Central memory CD4-positive, alpha-beta T cell (primary cell): Measurements from ENCODE around the gene VTA1.
"Not testable (repeated sequence)": the region's sequence is repeated elsewhere in the genome, so short reads cannot be mapped to it uniquely, and the experiment has no call there.

Experiments used
- DNase-seq: peaks from one replicate; pipeline ENCODE4 v3.0.0; 2022
- total RNA-seq, 3 experiments: gene quantifications; one replicate each; lab custom pipeline; 2026; lab: John Stamatoyannopoulos, UW

The VTA1 gene, protein sequence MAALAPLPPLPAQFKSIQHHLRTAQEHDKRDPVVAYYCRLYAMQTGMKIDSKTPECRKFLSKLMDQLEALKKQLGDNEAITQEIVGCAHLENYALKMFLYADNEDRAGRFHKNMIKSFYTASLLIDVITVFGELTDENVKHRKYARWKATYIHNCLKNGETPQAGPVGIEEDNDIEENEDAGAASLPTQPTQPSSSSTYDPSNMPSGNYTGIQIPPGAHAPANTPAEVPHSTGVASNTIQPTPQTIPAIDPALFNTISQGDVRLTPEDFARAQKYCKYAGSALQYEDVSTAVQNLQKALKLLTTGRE
- 29.5 to 99.7 (median 59.3) reads per million in 3 experiments for total RNA-seq

DNA sequence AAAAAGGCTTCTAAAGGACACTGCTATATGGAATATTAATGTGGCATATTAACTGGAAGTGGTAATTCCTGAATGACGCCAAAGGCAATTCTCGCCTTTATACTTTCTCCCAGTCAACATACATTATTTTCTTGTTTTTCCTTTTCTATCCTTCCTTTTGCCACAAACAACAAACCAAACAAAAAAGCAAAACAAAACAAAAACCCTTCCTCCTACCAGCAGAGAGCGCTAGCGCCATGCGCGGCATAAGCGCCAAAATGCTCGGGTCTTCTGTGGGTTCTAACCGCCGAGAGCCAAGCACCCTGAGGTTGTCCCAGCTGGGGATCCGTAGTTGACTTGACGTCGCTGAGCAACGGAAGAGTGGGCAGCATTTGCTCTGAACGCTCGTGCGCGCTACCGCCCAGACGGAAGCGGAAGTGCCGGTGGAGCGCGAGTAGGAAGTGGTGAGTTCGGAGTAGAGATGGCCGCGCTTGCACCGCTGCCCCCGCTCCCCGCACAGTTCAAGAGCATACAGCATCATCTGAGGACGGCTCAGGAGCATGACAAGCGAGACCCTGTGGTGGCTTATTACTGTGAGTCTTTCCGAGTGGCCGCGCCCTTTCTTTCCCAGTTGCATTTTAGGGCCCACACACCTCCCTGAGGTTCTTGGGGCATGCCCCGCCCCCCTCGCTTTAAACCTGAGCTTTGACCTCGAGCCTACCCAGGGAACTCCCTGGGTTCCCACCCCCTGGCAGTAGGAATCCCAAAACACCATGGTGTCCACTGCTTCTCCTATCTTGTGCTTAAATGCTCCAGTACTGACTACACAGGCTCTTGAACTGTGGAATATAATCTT, at the start of gene VTA1, which contains the start of gene NMBR:
TSS of gene VTA1 (plus strand) at position 436 of the 835 bp plus-strand sequence. CDS start at position 461, 25 bp downstream.
TSS of gene NMBR (minus strand) at position 295 of the 835 bp plus-strand sequence. CDS start 58,464 bp downstream, outside the sequence.
- DNase-seq: peak; percentile 98

DNA sequence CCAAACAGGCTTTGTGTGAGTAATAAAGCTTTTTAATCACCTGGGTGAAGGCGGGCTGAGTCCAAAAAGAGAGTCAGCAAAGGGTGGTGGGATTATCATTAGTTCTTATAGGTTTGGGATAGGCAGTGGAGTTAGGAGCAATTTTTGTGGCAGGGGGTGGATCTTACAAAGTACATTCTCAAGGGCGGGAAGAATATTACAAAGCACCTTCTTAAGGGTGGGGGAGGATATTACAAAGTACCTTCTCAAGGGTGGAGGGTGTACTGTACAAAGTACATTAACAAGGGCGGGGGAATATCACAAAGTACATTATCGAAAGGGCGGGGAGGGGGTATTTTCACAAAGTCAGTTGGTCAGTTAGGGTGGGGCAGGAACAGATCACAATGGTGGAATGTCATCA, 42.2 kb upstream of the VTA1 start:
- not testable (repeated sequence) for DNase-seq

DNA sequence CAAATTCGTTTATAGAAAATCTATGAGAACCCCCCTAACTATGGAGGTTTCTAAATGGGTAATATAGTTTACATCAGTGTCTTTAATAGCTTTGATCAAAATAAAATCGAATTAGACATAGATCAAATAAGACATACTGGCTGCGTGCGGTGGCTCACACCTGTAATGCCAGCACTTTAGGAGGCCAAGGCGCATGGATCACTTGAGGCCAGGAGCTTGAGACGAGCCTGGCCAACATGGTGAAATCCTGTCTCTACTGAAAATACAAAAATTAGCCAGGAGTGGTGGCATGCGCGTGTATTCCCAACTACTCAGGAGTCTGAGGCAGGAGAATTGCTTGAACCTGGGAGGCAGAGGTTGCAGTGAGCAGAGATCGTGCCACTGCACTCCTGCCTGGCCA, 36.2 kb upstream of the VTA1 start:
- DNase-seq: not testable (repeated sequence)

DNA sequence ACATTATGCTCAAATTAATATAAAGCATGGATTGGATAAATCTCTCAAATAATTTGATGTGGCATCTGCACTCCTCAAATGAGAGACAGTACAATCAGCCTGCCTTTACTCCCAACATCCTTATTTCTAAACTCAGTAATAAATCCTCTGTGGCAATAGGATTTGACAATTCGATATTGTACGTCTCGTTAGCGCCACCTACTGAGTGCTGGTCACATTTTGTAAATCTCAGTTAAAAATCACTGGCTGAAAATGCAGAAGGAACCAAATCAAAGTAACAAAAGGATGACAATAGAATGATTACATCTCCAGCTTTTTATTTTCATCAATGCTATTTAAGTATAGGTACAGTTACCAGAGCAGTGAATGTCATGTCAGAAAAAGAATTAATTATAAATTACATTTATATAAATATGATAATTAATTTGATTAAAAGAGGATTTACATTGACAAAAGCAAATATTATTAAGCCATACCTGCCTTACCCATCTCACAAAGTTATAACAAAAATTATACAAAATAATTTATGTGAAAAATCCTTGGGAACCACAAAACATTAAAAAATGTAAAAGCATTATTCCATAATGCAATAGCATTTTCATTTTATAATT, 34.5 kb upstream of the VTA1 start:
- peak; percentile 46 for DNase-seq

DNA sequence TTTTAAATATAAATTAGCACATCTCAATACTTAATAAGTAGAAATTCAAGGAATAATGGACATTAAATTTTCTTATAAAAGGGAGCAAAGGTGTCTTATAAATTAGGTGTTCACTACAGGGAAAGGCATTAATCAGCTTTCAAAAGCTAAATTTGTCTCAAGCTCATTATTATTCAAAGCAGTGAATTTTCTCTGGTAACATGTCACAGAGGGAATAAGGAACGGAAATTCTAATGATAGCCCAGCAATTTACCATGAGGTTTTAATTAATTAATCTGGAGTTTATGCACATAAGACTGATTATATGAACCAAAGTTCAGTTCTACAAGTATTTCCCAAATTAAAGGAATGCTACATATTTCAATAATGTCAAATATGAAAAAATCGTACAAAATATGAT, 29.7 kb upstream of the VTA1 start:
- no peak for DNase-seq

DNA sequence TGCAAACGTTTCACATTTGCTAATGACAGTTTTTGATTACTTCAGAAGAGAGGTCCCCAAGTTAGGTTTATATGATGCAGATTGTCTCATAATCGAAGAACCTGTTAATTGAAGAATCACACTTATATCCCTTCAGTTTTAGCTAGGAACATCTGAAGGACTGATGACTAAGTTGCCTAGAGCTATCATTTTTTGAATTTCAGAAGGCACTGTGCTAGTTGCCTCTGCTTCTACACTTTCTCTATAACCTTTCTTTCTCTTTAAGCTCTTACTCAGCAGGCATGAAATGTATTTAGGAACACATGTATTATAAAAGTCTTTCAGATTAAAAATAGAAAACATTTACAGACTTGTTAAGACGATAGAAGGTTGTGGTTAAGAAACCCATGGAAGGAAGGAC, 28.7 kb upstream of the VTA1 start:
- DNase-seq: no peak

DNA sequence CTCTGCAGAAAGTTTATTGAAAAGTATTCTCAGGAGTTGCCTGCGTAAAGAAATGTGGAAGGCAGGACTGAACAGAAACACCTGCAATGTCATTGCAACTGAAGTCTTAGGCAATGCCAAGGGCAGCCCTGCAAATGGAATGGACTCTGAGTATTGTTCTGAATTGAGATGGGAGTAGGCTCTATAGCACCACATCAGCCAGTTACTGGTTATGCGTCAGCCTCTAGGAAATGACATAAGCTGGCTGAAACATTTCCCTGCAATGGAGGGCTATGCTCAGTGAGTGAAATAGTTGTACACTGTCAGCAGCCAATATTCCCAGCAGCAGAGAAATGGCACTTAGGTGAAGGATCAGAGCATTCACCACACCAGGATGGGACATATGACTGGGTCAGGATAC, 28.1 kb upstream of the VTA1 start:
- no peak for DNase-seq

DNA sequence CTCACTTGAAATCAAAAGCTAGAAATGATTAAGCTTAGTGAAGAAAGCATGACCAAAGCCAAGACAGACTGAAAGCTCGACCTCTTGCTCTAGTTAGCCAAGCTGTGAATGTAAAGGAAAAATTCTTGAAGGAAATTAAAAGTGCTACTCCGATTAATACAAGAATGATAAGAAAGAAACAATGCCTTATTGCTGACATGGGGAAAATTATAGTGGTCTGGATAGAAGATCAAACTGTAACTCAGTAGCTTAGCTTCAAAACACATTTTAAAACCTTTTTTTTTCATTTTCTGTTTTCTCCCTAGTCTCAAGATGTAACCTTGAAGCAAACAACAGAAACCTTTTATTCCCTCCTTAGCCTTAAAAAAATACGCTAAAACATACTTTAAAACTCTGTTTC, 25.7 kb upstream of the VTA1 start:
- DNase-seq: no peak

DNA sequence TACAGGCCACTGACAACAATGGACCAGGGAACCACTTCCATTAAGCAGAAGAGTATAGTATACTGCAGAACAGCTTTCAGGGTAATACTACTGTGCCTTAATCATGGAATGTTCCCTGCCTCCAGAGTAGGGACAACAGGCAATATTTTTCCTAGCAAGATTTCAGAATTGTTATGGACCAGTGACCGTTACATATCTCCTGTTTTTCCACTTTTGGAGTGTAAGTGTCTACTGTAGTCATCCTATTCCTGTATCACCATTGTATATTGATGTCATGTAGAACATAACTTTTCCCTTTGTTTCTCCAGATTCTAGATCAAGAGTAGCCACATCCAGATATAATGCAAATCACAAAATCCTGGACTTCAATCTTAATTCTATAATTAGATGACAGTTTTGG, 16.2 kb upstream of the VTA1 start:
- no peak for DNase-seq

DNA sequence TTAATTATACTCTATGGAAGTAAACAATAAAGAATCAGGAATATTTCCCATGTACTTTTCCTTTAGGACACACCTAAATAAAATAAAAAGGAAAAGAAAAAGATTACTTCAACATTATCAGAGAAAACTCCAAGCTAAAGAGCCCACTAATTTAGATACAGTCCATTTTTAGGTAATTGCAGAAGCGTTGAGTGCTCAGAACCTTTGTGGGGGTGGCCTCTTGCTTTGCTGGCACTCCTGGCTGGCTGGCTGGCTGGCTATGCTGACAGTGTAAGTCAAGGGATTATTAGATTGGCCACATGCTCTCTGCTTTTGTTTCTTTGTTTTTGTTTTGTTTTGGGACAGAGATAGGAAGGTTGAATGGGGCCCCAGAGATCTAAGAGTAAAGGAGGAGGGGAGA, 14.4 kb upstream of the VTA1 start, which contains the start of gene GJE1:
TSS of gene GJE1 (plus strand) at position 301 of the 400 bp plus-strand sequence. CDS start 234 bp downstream, outside the sequence.
- DNase-seq: no peak

DNA sequence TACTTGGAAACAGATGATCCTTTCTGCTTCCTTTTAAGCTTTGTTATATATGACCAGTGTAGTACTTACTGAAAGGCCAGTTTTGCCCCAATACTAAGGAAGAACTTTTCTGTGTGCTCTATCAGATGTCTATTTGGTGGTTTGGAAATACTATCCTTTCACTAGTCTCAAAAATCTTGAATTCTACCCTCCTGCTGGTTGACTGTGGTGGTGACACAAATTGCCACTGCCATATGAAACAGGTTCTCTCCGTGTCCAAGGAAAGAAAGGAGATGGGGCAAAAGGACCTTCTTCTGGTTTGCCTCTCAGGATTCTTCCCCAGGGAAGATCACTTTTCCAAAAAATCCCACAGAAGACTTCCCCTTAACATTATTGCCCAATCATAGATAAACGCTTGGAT, 8.2 kb upstream of the VTA1 start:
- DNase-seq: no peak

DNA sequence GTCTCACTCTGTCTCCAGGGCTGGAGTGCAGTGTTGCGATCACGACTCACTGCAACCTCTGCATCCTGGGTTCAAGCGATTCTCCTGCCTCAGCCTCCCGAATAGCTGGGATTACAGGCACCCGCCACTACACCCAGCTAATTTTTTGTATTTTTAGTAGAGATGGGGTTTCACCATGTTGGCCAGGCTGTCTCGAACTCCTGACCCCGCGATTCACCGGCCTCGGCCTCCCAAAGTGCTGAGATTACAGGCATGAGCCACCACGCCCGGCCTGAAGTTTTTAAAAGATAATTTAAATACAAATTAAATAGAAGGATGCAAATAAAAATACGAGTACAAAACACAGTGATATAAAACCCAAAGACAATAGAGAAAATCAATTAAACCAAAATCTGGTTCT, 5.5 kb upstream of the VTA1 start:
- not testable (repeated sequence) for DNase-seq

DNA sequence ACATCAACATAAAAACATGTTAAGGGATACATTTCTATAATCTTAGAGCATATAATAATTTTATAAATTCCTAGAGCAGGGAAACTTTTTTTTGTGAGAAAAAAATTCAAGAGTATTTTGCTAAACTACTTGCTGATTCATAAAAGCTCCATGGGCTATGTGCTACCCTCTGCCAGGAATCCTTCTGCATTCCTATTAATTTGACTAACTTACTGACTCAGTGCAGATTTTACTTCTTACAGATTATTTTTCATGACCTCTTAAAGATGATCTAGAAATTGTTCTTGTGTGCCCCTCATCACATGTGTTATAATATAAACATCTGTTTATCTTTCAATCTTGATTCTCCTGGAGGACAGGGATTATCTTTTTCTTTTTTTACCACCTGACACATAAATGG, 5.7 kb downstream of the VTA1 start:
- DNase-seq: no peak

DNA sequence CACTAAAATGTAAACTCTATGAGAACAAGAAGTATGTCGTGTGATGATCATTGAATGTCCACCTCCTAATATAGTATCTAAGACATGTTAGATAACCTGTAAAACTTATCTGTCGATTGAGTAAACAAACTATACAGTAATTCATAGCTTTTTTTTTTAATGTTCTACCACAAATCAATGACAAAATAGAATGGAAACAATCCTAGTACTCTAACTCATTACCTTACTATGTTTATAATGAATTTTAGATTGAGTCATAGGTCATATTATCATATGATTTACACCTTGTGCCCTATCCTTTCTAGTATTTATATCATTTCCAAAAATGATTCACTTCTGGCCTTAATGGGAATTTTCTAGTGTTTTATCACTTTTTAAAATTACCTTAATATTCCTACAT, 6.1 kb downstream of the VTA1 start:
- no peak for DNase-seq

DNA sequence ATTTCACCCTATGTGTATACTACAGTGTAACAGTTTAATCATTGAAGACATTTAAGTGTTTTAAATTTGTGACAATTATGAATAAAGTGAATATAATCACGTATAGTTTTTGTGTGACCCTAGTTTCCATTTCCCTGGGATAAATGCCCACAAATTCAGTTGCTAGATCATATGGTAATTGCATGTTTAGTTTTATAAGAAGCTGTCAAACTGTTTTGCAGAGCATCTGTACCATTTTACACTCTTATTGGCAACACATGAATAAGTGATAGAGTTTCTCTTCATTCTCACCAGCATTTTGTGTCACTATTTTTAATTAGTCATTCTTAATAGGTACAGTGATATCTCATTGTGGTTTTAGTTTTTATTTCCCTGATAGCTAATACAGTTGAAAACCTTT, 7.3 kb downstream of the VTA1 start:
- DNase-seq: no peak

DNA sequence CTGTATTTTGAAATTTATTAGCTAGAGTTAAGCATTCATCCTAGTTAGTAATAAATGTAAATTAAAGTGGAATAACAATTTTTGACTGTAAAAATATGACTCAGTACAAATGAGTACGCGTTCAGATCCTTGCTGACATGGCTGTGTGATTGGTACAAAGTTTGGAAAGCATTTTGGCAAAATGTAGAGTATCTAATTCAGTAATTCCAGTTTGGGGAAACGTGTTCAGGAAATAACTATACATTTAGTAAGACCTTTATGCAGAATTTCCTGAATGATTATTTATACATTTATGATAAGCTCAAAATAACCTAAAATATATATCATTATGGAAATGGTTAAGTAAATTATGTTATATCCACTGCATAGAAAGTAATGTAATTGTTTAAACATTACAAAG, 8.0 kb downstream of the VTA1 start:
- no peak for DNase-seq

DNA sequence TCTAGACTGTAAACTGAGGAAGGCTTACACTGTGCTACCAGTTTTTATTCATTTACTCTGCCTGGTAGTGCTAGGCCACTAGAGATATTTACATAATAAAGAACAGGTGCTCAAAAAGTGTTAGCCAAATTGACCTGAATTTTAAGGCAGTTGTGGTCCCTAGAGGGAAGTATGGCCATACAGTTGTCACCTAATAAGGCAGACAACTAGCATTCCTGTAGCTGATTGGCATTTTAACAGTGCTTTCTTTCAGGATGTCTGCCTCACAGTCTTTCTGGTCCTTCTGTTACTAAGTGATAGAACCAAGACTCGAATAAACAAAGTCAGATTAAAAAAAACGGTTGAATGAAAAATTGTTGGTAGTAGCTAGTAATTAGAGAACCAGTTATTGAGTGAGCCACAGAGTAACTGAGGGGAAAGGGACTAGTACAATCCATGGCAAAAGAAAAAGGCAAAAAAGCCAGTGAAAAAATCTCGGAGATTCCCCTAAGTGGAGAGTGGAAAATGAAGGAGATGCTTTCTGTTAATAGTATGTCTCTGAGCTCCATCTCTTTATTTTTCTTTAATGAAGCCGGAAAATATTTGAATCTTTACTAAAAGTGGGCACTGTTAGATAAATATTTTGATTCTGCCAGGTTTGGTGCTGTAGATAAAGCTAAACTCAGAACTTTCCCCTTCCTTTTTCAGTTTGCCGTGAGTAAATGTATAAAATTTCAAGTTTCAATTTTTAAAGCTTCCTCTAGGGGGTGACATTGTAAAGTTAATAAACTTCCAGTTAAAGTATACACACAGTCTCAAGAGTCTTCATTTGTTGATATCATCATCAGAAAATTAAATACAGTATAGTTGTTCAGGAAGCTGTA, 9.1 kb downstream of the VTA1 start:
- peak; percentile 18 for DNase-seq

DNA sequence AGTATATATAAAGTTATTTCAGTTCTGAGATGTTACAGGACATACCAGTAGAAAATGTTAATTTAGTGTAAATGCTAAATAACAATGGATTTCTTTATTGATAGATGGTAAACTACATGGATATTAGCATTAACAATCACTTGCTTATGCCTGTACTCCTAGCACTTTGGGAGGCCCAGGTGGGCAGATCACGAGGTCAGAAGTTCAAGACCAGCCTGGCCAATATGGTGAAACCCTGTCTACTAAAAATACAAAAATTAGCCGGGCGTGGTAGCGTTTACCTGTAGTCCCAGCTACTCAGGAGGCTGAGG, 9.7 kb downstream of the VTA1 start:
- DNase-seq: not testable (repeated sequence)

DNA sequence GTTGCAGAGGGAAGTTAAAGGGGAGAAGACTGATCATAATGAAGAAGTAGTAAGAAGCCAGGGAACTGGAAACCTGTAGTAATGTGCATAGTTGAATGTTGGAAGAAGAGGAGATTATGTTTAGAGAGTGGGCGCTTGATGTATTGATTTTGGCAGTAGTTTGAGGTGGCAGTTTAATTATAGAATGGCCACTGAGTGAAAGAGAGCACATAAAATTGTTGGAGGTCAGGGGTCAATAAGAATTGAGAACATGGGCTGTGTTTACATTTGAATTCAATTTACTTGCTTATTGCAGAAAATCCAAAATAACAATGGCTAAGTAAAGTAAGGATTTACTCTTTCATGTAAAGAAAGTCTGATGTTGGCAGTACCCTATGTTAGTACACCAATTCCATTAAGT, 15.7 kb downstream of the VTA1 start:
- DNase-seq: no peak

DNA sequence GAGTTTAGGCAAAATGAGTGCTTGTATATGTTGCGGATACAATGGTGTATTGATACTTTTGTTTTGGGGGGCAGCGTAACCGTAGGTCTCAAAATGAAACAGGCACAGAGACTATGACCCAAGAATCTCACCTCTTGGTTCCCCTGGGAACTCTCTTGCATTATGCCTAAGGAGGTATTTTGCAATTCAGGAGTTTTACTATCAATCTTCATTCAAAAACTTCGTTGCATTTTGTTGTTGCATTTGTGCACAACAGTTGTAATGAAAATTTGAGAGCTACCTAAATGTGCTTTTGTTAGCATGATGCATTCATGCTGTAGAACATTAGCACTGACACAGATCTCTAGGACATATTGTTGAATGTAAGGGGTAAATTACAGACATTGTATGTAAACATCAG, 18.2 kb downstream of the VTA1 start:
- no peak for DNase-seq

DNA sequence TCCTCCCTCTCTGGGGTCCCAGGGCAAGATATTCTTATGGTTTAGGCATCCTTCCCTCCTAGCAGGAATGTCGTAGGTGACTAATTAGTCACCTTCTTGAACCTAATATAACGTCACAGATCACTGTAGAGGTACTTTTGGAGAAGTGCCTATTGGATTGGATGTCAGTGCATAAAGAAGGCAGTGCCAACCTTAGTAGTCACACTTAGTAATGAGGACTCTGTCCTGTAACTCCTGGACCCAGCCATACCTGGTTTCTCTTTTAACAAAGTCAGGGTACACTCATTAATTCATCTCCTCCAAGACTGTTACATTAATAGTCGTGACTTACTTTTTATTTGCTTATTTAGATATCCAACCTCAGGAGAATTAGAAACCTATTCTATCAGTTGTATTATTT, 20.0 kb downstream of the VTA1 start:
- DNase-seq: no peak

DNA sequence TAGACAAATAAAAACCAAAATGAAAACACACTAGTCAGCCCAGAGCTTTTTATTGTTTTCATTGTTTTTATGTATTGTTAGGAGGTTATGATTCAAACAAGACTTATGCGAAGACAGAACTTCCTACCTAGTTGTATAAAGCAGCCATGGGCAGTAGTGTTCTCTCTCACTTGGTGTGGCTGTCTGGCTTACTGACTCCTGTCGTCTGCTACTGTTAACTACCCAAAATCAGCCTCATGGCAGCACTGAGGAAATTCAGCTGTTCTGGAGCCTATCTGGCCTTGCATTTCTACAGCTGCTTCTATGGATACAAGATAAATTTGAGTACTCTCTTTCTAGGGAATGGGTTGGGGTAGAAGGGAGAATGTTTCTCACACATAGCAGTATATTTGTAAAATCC, 20.4 kb downstream of the VTA1 start:
- DNase-seq: no peak

DNA sequence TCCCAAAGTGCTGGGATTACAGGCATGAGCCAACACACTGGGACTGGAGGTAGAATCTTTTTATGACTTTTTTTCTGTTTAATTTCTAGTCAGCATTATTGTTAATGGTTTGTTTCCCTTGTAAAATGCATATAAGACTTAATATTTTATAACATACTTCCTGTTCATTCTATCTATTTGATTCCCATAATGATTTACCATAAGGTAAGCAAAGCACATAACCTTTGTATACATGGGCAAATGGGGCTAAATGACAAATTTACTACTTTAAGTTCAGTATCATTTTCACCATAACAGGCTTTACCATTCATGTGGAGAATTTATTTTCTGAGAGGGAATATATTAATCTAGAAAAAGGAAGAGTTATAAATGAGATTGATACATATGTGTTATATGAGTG, 24.3 kb downstream of the VTA1 start:
- no peak for DNase-seq
